Trophoblast cell (in vitro differentiated cells and primary cell): ENCODE results near the gene CXXC5.
"Not testable (repeated sequence)": the region's sequence is repeated elsewhere in the genome, so short reads cannot be mapped to it uniquely, and the experiment has no call there.

Experiments
- DNase-seq, 2 donors: peaks; one replicate each; pipeline ENCODE4 v3.0.0-alpha.2; 2016
- H2AFZ ChIP-seq: 2 replicates; pipeline ENCODE4 v1.6.1; 2013; ENCODE audit warnings: low read length, moderate library complexity, mild to moderate bottlenecking; ENCODE audit not compliant: insufficient read depth, poor library complexity
- H2AK5ac ChIP-seq: 2 replicates; pipeline ENCODE4 v1.6.1; 2013; ENCODE audit warnings: mild to moderate bottlenecking, low read length
- H2BK120ac ChIP-seq: 2 replicates; pipeline ENCODE4 v1.6.1; 2013; ENCODE audit warnings: low read length, mild to moderate bottlenecking, moderate library complexity; ENCODE audit not compliant: insufficient read depth, poor library complexity
- H2BK12ac ChIP-seq: 2 replicates; pipeline ENCODE4 v1.6.1; 2013; ENCODE audit warnings: mild to moderate bottlenecking, low read length, moderate library complexity
- H2BK5ac ChIP-seq: 2 replicates; pipeline ENCODE4 v1.6.1; 2013; ENCODE audit warnings: low read length, low read depth, moderate library complexity, mild to moderate bottlenecking; ENCODE audit not compliant: poor library complexity
- H3K14ac ChIP-seq: 2 replicates; pipeline ENCODE4 v1.6.1; 2013; ENCODE audit warnings: mild to moderate bottlenecking, low read length
- H3K18ac ChIP-seq: 2 replicates; pipeline ENCODE4 v1.6.1; 2013; ENCODE audit warnings: mild to moderate bottlenecking, low read length
- H3K23ac ChIP-seq: 2 replicates; pipeline ENCODE4 v1.6.1; 2013; ENCODE audit warnings: low read length
- H3K27ac ChIP-seq: 2 replicates; pipeline ENCODE4 v1.5.1; 2013; ENCODE audit warnings: low read depth, mild to moderate bottlenecking, inconsistent platforms, low read length, moderate library complexity
- H3K27me3 ChIP-seq: 2 replicates; pipeline ENCODE4 v1.6.1; 2013; ENCODE audit warnings: inconsistent platforms, mild to moderate bottlenecking, low read length, moderate library complexity; ENCODE audit not compliant: insufficient read depth
- H3K36me3 ChIP-seq, 2 experiments: 1 replicate in 1 of 2; 2 replicates in 1 of 2; pipeline ENCODE4 v1.6.1; 2013; ENCODE audit warnings: low read length in 2 of 2, mild to moderate bottlenecking in 2 of 2, moderate library complexity in 1 of 2; ENCODE audit not compliant: insufficient read depth in 2 of 2, control insufficient read depth in 1 of 2
- H3K4ac ChIP-seq: 2 replicates; pipeline ENCODE4 v1.6.1; 2013; ENCODE audit warnings: low read depth, mild to moderate bottlenecking, low read length, moderate library complexity
- H3K4me1 ChIP-seq, 2 experiments: 1 replicate in 1 of 2; 2 replicates in 1 of 2; pipeline ENCODE4 v1.6.1; 2013; ENCODE audit warnings: low read length in 2 of 2, mild to moderate bottlenecking in 2 of 2, moderate library complexity in 1 of 2; ENCODE audit not compliant: insufficient read depth in 2 of 2, control insufficient read depth in 1 of 2
- H3K4me2 ChIP-seq: 2 replicates; pipeline ENCODE4 v1.6.1; 2013; ENCODE audit warnings: inconsistent platforms, mild to moderate bottlenecking, low read length, moderate library complexity
- H3K4me3 ChIP-seq: 2 replicates; pipeline ENCODE4 v1.5.1; 2013; ENCODE audit warnings: mild to moderate bottlenecking, low read depth, low read length, inconsistent platforms
- H3K79me1 ChIP-seq: one replicate; pipeline ENCODE4 v1.6.1; 2013; ENCODE audit warnings: low read length
- H3K79me2 ChIP-seq: 2 replicates; pipeline ENCODE4 v1.6.1; 2013; ENCODE audit warnings: low read length, mild to moderate bottlenecking; ENCODE audit not compliant: control insufficient read depth, insufficient read depth, poor library complexity
- H3K9ac ChIP-seq: 2 replicates; pipeline ENCODE4 v1.6.1; 2013; ENCODE audit warnings: mild to moderate bottlenecking, low read length
- H3K9me3 ChIP-seq: 2 replicates; pipeline ENCODE4 v1.6.1; 2013; ENCODE audit warnings: low read depth, mild to moderate bottlenecking, control low read depth, inconsistent platforms, low read length; ENCODE audit not compliant: insufficient read depth
- H4K12ac ChIP-seq: 2 replicates; pipeline ENCODE4 v1.6.1; 2013; ENCODE audit warnings: low read depth, mild to moderate bottlenecking, low read length, moderate library complexity
- H4K8ac ChIP-seq: 2 replicates; pipeline ENCODE4 v1.6.1; 2013; ENCODE audit warnings: low read depth, mild to moderate bottlenecking, low read length, moderate library complexity
- H4K91ac ChIP-seq: one replicate; pipeline ENCODE4 v1.6.1; 2013; ENCODE audit warnings: low read depth, mild to moderate bottlenecking, low read length, moderate library complexity
- WGBS: extraction: QIAGEN DNeasy Blood & Tissue Kit; methylation state at CpG from one replicate; pipeline ENCODE4 v1.1.7; 2013; ENCODE audit warnings: missing lambda C conversion rate; ENCODE audit not compliant: insufficient read length, insufficient coverage; ENCODE audit errors: extremely low coverage; 5-methylcytosine and 5-hydroxymethylcytosine counted together

CXXC5 gene

GRCh38 chr5:139625398-139625797 is 22.8 kb upstream of the CXXC5 start:
- H2BK120ac ChIP-seq, H4K8ac ChIP-seq, H2AK5ac ChIP-seq, H3K9me3 ChIP-seq, H3K14ac ChIP-seq, DNase-seq, H4K91ac ChIP-seq, H3K4me1 ChIP-seq, H2BK5ac ChIP-seq, H2BK12ac ChIP-seq, H3K4ac ChIP-seq, H3K4me2 ChIP-seq, H4K12ac ChIP-seq, H3K18ac ChIP-seq, H3K27ac ChIP-seq, H3K79me1 ChIP-seq, H3K9ac ChIP-seq, H3K4me3 ChIP-seq, H3K79me2 ChIP-seq, H3K23ac ChIP-seq, H3K27me3 ChIP-seq, H2AFZ ChIP-seq: not testable (repeated sequence)
- peaks cover 31 to 44% of the 10 kb centered on the region in 2 experiments for H3K36me3 ChIP-seq
- no CpG with 5 or more reads among the region's 5 CpGs for WGBS

GRCh38 chr5:139630855-139631254 is 17.3 kb upstream of the CXXC5 start:
- no peak overlapping the region for H4K8ac ChIP-seq
- H2AFZ ChIP-seq = no peak overlapping the region
- H3K27ac ChIP-seq = no peak overlapping the region
- no peak overlapping the region for H2BK120ac ChIP-seq
- H3K9me3 ChIP-seq = no peaks in the 10 kb centered on the region
- no peak overlapping the region for H2AK5ac ChIP-seq
- no peak overlapping the region for H4K91ac ChIP-seq
- no peak overlapping the region for H4K12ac ChIP-seq
- peaks cover 7 to 31% of the 10 kb centered on the region in 2 experiments for H3K36me3 ChIP-seq
- no peak overlapping the region for H3K18ac ChIP-seq
- H3K79me1 ChIP-seq = peaks cover 4% of the 10 kb centered on the region
- H3K4me3 ChIP-seq = no peak overlapping the region
- no peak overlapping the region for H3K14ac ChIP-seq
- peaks cover 8 to 17% of the 10 kb centered on the region in 2 experiments for H3K4me1 ChIP-seq
- H3K9ac ChIP-seq = no peak overlapping the region
- no peaks in the 10 kb centered on the region for H3K27me3 ChIP-seq
- DNase-seq = no peak
- no peak overlapping the region for H2BK5ac ChIP-seq
- H2BK12ac ChIP-seq = no peak overlapping the region
- H3K4me2 ChIP-seq = no peak overlapping the region
- H3K23ac ChIP-seq = no peak overlapping the region
- no peak overlapping the region for H3K4ac ChIP-seq
- H3K79me2 ChIP-seq = no peaks in the 10 kb centered on the region

GRCh38 chr5:139631520-139632165 is 16.5 kb upstream of the CXXC5 start:
- no peak overlapping the region for H2AK5ac ChIP-seq
- no peak overlapping the region for H3K27ac ChIP-seq
- H2AFZ ChIP-seq = no peak overlapping the region
- H3K4me3 ChIP-seq = no peak overlapping the region
- no peak overlapping the region for H3K18ac ChIP-seq
- H4K91ac ChIP-seq = no peak overlapping the region
- peaks cover 4 to 26% of the 10 kb centered on the region in 2 experiments for H3K36me3 ChIP-seq
- no peak overlapping the region for H2BK120ac ChIP-seq
- DNase-seq = peak in 1 of 2 donors; percentile 14
- no peak overlapping the region for H2BK5ac ChIP-seq
- no peaks in the 10 kb centered on the region for H3K79me2 ChIP-seq
- no peaks in the 10 kb centered on the region for H3K9me3 ChIP-seq
- H4K8ac ChIP-seq = no peak overlapping the region
- peaks cover 13 to 25% of the 10 kb centered on the region in 2 experiments for H3K4me1 ChIP-seq
- no peak overlapping the region for H2BK12ac ChIP-seq
- no CpG with 5 or more reads among the region's 3 CpGs for WGBS
- no peak overlapping the region for H3K23ac ChIP-seq
- peaks cover 5% of the 10 kb centered on the region for H3K79me1 ChIP-seq
- no peak overlapping the region for H3K14ac ChIP-seq
- H3K27me3 ChIP-seq = no peaks in the 10 kb centered on the region
- H3K9ac ChIP-seq = no peak overlapping the region
- H4K12ac ChIP-seq = no peak overlapping the region
- H3K4me2 ChIP-seq = no peak overlapping the region
- no peak overlapping the region for H3K4ac ChIP-seq

GRCh38 chr5:139633295-139634027 is 14.7 kb upstream of the CXXC5 start:
- Histone ChIP-seq H3K4me2 (no peak overlapping the region), H3K79me2 (peaks cover 3% of the 10 kb centered on the region), H3K4me3 (no peak overlapping the region), H4K91ac (no peak overlapping the region), H3K9ac (no peak overlapping the region), H2AK5ac (no peak overlapping the region), H3K14ac (no peak overlapping the region), H3K4me1 (peaks cover 23 to 39% of the 10 kb centered on the region in 2 experiments), H3K36me3 (peaks cover 4 to 23% of the 10 kb centered on the region in 2 experiments), H3K18ac (no peak overlapping the region), H2BK12ac (peak overlapping the region; percentile 2), H2BK5ac (no peak overlapping the region), H3K79me1 (peaks cover 18% of the 10 kb centered on the region), H4K12ac (no peak overlapping the region), H2AFZ (no peak overlapping the region), H3K9me3 (no peaks in the 10 kb centered on the region), H2BK120ac (no peak overlapping the region), H3K27ac (no peak overlapping the region), H3K27me3 (no peaks in the 10 kb centered on the region), H4K8ac (no peak overlapping the region), H3K23ac (no peak overlapping the region), H3K4ac (no peak overlapping the region)
- peak; percentile 36 to 77 for DNase-seq
- WGBS = no CpG with 5 or more reads among the region's 6 CpGs
